Hepatocyte (in vitro differentiated cells): ENCODE results near the gene TEAD2. TPM values are rescaled to one million over a fixed set of nuclear protein-coding genes. Genes with fewer than 3 reads are reported as not detected.

Source experiments
- DNase-seq: peaks from one replicate; pipeline ENCODE4 v3.0.0-alpha.2; 2016; ENCODE audit warnings: low spot score
- H2AFZ ChIP-seq: fragments of 200-600 bp; sonication (generic); 2 replicates; pipeline ENCODE4 v1.6.0; 2016; ENCODE audit warnings: antibody characterized with exemption, mild to moderate bottlenecking
- H3K27ac ChIP-seq: fragments of 200-600 bp; sonication (generic); 2 replicates; pipeline ENCODE4 v1.5.1; 2016; ENCODE audit warnings: mild to moderate bottlenecking
- H3K27me3 ChIP-seq: fragments of 200-600 bp; sonication (generic); 2 replicates; pipeline ENCODE4 v1.6.1; 2016
- H3K36me3 ChIP-seq: fragments of 200-600 bp; sonication (generic); replicated peaks from 2 replicates; pipeline ENCODE4 v1.5.1; 2016; ENCODE audit warnings: low read depth; ENCODE audit not compliant: insufficient read depth
- H3K4me1 ChIP-seq: fragments of 200-600 bp; sonication (generic); 2 replicates; pipeline ENCODE4 v1.5.1; 2016; ENCODE audit warnings: mild to moderate bottlenecking, moderate library complexity; ENCODE audit not compliant: insufficient read depth
- H3K4me2 ChIP-seq: fragments of 200-600 bp; sonication (generic); 2 replicates; pipeline ENCODE4 v1.6.0; 2016
- H3K4me3 ChIP-seq: fragments of 200-600 bp; sonication (generic); 2 replicates; pipeline ENCODE4 v1.5.1; 2016; ENCODE audit warnings: mild to moderate bottlenecking
- H3K79me2 ChIP-seq: fragments of 200-600 bp; sonication (generic); 2 replicates; pipeline ENCODE4 v1.6.0; 2017; ENCODE audit warnings: mild to moderate bottlenecking
- H3K9me2 ChIP-seq: fragments of 200-600 bp; sonication (generic); replicated peaks from 2 replicates; pipeline ENCODE4 v1.6.0; 2017; ENCODE audit warnings: mild to moderate bottlenecking; ENCODE audit not compliant: insufficient read depth
- H3K9me3 ChIP-seq: fragments of 200-600 bp; sonication (generic); 2 replicates; pipeline ENCODE4 v1.5.1; 2016; ENCODE audit warnings: low read depth, mild to moderate bottlenecking
- H4K20me1 ChIP-seq: fragments of 200-600 bp; sonication (generic); 2 replicates; pipeline ENCODE4 v1.6.0; 2016; ENCODE audit warnings: mild to moderate bottlenecking; ENCODE audit not compliant: insufficient read depth, poor library complexity, severe bottlenecking
- CTCF ChIP-seq: fragments of 200-600 bp; sonication (generic); IDR thresholded peaks from 2 replicates; pipeline ENCODE4 v1.5.1; 2016; ENCODE audit warnings: antibody characterized with exemption, mild to moderate bottlenecking; ENCODE audit not compliant: poor library complexity
- EZH2 ChIP-seq: fragments of 200-600 bp; sonication (generic); IDR thresholded peaks from 2 replicates; pipeline ENCODE4 v1.6.1; 2016; ENCODE audit warnings: antibody characterized with exemption, mild to moderate bottlenecking, borderline replicate concordance
- EZH2phosphoT487 ChIP-seq: fragments of 200-600 bp; sonication (generic); IDR thresholded peaks from one replicate; pipeline ENCODE4 v1.6.1; 2018; ENCODE audit warnings: antibody characterized with exemption, mild to moderate bottlenecking, low read depth, moderate library complexity; ENCODE audit not compliant: unreplicated experiment, severe bottlenecking
- WGBS: methylation state at CpG from one replicate; pipeline ENCODE4 v1.1.6; 2016; ENCODE audit warnings: low lambda C conversion rate; ENCODE audit errors: missing lambda C conversion rate; 5-methylcytosine and 5-hydroxymethylcytosine counted together
- polyA plus RNA-seq: library from polyadenylated mRNA; unstranded; fragments of >200 nt; fragmentation: Nextera tagmentation; extraction: Ambion mirVana; gene quantifications from 2 replicates; pipeline ENCODE4 v1.2.1, GENCODE V29; 2016
- total RNA-seq: library from RNA; depleted of rRNA; stranded (reverse); fragments of >200 nt; gene quantifications from 2 replicates; pipeline ENCODE4 v1.2.3, GENCODE V29; 2014

TEAD2 gene
- total and polyA plus RNA-seq, 2 experiments from 2014 or later = 35.4 to 41.4 TPM

- H3K4me3 ChIP-seq = no peak overlapping the region
- no peaks in the 10 kb centered on the region for H3K36me3 ChIP-seq
- no peak overlapping the region for H3K27ac ChIP-seq
- H2AFZ ChIP-seq = no peak overlapping the region
- H3K4me2 ChIP-seq = no peak overlapping the region
- no peaks in the 10 kb centered on the region for H3K9me3 ChIP-seq
- H4K20me1 ChIP-seq = no peaks in the 10 kb centered on the region
- DNase-seq = no peak
- TF ChIP-seq EZH2phosphoT487 (no peak), CTCF (no peak), EZH2 (no peak)
- no peaks in the 10 kb centered on the region for H3K9me2 ChIP-seq
- no peaks in the 10 kb centered on the region for H3K4me1 ChIP-seq
- 82% methylated on average over 8 of the region's 8 CpGs for WGBS
- no peaks in the 10 kb centered on the region for H3K27me3 ChIP-seq
- no peaks in the 10 kb centered on the region for H3K79me2 ChIP-seq
Observed at GRCh38 chr19:49408816-49409440, 46.7 kb upstream of the TEAD2 start.

DNA sequence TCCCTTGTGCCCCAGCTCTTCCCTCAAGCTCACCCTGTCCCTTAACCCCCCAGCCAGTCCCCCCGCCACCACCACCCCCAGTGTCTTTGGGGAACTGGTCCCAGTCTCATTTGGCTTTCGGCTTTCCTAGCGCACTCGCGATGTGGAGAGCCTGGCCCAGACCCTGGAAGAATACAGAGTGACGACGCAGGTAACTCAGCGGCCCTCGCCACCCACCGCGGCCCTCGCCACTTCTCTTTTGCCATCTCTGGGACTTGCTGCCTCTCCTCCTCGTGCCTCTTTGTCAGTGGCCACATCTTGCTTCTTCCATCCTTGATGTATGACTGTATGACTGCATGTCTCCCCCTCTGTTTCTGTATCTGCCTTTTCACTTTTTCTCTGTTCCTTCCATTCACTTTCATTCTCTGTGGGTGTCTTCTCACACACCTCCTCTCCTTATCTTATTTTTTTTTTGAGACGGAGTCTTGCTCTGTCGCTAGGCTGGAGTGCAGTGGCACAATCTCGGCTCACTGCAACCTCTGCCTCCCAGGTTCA, 45.3 kb upstream of the TEAD2 start:
- H3K4me3 ChIP-seq = no peak overlapping the region
- no peak for DNase-seq
- H3K9me3 ChIP-seq = no peaks in the 10 kb centered on the region
- no peaks in the 10 kb centered on the region for H3K79me2 ChIP-seq
- H3K4me1 ChIP-seq = no peaks in the 10 kb centered on the region
- no peaks in the 10 kb centered on the region for H3K36me3 ChIP-seq
- TF ChIP-seq EZH2 (no peak), EZH2phosphoT487 (no peak), CTCF (no peak)
- no peaks in the 10 kb centered on the region for H4K20me1 ChIP-seq
- no peaks in the 10 kb centered on the region for H3K9me2 ChIP-seq
- no peak overlapping the region for H3K4me2 ChIP-seq
- H2AFZ ChIP-seq = no peak overlapping the region
- no peaks in the 10 kb centered on the region for H3K27me3 ChIP-seq
- 92% methylated on average over 16 of the region's 16 CpGs for WGBS
- no peak overlapping the region for H3K27ac ChIP-seq

DNA sequence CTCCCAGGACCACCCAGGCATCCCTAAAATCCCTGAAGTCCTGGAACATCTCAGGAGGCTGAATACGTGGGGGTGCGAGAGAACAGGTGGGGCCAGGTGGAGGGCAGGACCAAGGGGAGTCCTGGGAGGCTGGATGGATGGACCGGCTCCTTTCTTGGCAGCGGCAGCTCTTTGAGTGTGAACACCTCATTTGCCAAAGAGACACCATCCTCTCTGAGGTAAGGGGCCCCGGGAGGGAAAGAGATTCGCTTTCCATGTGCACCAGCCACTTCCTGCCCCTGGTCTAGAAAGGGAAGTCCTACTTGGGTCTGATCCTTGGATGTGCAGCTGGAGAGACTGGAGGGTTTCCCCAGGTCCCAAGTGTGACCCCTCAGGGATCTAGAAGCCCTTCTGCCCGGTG, 44.9 kb upstream of the TEAD2 start:
- H3K4me2 ChIP-seq = no peak overlapping the region
- H3K9me2 ChIP-seq = no peaks in the 10 kb centered on the region
- WGBS = 81% methylated on average over 7 of the region's 7 CpGs
- no peak for DNase-seq
- no peak for TF ChIP-seq EZH2
- TF ChIP-seq CTCF = no peak
- no peak for TF ChIP-seq EZH2phosphoT487
- no peaks in the 10 kb centered on the region for H3K4me1 ChIP-seq
- H3K9me3 ChIP-seq = no peaks in the 10 kb centered on the region
- H3K36me3 ChIP-seq = no peaks in the 10 kb centered on the region
- no peaks in the 10 kb centered on the region for H3K27me3 ChIP-seq
- H2AFZ ChIP-seq = no peak overlapping the region
- no peaks in the 10 kb centered on the region for H3K79me2 ChIP-seq
- H3K4me3 ChIP-seq = no peak overlapping the region
- no peak overlapping the region for H3K27ac ChIP-seq
- H4K20me1 ChIP-seq = no peaks in the 10 kb centered on the region
